Stimulated activated CD4-positive, alpha-beta T cell treated with anti-CD3 and anti-CD28 coated beads, Interleukin-2, amount 100 ng/mL, for 24 hours (primary cell): Measurements from ENCODE around the gene CAPG.
"Not testable (repeated sequence)": the region's sequence is repeated elsewhere in the genome, so short reads cannot be mapped to it uniquely, and the experiment has no call there.

Source experiments
- DNase-seq, 2 donors: peaks; one replicate each; pipeline ENCODE4 v3.0.0-alpha.2; 2020

Gene CAPG, protein sequence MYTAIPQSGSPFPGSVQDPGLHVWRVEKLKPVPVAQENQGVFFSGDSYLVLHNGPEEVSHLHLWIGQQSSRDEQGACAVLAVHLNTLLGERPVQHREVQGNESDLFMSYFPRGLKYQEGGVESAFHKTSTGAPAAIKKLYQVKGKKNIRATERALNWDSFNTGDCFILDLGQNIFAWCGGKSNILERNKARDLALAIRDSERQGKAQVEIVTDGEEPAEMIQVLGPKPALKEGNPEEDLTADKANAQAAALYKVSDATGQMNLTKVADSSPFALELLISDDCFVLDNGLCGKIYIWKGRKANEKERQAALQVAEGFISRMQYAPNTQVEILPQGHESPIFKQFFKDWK

DNA sequence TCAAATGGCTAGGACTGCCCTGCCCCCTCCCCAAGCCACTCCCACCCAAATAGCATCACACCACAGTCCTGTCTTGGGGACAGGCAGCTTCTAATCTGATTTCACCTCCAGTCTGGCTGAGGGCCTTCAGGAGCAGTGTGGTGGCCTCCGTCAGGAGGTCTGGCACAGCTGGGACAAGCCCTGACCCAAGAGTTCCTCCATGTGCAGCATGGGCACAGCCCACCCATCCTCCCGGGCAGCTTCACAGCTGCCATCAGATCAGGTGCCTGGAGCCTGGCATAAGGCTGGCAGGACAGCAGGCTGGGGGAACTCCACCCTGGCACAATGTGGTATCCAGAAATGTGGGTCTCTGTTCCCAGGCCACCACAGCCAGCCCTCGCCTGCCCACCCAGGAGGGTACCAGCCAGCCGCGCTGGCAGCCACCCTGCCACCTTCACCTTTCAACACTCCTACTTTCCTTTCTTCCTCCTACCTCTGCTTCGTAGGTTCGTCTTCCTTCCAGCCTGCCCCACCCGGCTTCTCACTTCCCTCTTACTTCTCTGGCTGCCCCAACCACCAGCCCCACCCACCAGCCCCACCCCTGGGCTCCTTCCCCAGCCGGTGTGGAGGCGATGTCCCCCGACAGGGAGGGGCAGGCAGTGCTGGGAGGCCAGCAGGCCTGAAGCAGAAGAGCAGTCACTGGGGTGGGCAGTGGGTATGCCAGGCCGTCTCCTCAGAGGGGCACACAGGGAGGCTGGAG, at the start of gene CAPG:
CAPG (minus strand) TSS at position 522 of the 739 bp plus-strand sequence. CDS start 8,221 bp downstream, outside the sequence.
- DNase-seq: peak; percentile 38 to 53

DNA sequence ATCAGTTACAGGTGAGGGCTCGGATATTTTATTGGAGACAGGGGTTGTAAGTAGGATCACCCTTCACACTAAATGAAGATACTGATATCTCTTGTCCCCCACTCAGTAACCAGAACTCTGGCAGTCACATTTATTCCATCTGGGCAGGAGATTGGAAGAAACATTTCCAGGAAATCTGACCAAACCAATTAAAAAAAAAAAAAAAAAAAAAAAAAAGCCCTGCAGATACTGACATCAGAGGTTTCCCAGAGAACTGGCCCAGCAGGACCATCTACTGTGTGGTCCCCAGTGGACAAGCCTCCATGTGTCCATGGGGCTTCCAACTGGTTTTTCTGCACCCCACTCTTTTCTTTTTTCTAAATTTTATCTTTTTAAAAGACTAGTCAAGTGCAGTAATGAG, 49.6 kb upstream of the CAPG start:
- DNase-seq: no peak

DNA sequence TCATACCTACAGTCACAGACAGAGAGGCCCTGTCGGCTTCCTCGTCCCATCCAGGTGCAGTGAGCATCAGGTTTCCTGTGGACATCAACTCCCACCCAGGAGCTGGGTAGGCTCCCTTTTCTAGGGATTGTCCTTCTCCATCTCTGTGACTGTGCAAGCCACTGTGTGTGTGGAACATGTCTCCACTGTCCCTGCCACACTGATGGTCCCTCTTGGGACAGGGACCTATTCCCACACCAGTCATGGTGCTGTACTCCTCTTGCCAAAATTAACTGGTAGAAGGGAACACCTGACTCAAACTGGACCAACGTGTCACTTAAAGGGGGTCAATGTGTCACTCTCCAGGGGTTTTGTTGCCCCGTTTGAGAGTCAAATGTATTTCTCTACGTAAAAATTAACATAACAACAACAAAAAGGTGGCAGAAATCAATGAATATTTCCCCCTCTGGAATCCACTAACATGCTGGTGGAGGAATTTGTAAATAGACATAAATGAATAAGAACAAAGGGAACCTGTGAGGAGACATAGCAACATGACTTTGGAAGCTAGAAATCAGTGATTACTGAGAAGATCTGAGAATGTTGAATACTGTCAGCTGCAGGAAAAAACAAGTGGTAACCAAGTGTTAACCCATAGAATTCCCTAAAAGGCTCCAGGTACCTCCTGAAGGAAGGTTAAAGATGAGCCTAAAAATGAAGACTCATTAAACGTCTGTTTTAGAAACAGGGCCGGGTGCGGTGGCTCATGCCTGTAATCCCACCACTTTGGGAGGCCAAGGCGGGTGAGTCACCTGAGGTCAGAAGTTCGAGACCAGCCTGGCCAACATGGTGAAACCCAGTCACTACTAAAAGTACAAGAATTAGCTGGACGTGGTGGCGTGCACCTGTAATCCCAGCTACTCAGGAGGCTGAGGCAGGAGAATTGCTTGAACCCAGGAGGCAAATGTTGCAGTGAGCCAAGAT, 48.7 kb upstream of the CAPG start:
- no peak for DNase-seq

DNA sequence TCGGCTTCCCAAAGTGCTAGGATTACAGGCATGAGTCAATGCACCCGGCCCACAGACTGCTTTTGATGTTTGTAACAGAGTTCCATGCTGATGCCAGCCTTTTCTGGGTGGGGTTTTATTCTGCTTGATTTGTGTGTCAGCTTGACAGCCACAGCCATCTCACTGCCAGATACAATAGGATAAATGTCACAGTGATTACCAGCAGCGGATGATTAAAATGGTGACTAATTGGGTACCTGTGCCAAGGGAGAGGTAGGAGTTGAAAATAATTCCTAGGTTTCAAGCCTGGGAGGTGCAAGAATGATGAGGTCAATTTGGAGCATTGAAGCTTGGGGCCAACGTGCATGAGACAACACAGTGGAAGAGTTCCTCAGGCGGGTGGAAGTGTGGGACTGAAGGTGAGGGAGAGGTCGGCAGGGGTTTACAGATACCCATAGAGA, 47.7 kb upstream of the CAPG start:
- DNase-seq: no peak

DNA sequence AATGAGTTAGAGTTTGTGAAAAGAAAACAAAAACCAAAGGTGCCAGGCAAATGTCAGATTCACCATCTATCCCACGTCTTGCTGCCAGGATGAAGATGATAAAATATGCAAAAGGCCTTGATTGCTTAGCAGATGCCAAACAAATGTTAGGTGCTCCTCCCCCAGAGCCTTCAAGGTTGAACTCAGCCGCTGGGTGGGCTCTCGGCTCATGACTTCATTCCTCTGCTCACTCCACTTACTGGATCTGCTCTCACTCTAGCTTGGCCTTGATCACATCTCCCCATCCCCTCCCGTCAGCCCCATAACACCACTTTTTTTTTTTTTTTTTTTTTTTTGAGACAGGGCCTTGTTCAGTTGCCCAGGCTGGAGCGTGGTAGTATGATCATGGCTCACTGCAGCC, 46.9 kb upstream of the CAPG start:
- no peak for DNase-seq

DNA sequence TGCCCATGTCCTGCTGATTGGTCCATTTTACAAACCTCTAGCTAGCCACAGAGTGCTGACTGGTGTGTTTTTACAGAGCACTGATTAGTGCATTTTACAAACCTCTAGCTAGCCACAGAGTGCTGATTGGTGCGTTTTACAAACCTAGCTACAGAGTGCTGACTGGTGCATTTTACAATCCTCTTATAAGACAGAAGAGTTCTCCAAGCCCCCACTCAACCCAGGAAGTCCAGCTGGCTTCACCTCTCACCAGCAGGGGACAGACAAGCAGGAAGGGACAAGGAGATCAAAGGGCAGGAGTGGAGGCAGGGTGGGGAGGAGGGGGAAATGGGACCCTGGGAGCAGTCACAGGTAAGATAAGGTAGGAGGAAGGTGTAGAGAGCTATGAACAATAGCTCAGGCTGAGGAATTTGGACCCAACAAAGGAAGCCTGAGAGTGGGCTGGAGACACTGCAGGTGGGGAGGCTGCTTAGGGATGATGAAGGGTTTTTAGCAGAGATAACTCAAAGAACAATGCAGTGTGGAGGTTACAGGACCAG, 45.5 kb upstream of the CAPG start:
- no peak for DNase-seq

DNA sequence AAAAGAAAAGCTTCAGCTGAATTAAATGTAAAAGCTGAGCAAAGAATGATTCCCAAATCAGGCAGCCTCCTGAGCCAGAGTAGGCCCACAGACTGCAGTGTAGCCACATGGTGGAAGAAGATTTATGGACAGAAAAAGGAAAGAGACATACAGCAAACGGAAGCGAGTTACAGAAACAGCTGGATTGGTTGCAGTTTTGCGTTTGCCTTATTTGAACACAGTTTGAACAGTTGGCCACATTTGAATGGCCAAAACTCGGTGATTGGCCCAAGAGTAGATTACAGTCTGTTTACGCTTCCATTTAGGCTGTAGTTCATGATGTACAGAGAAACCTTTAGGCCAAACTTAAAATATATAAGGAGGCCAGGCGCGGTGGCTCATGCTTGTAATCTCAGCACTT, 43.4 kb upstream of the CAPG start:
- DNase-seq: no peak

DNA sequence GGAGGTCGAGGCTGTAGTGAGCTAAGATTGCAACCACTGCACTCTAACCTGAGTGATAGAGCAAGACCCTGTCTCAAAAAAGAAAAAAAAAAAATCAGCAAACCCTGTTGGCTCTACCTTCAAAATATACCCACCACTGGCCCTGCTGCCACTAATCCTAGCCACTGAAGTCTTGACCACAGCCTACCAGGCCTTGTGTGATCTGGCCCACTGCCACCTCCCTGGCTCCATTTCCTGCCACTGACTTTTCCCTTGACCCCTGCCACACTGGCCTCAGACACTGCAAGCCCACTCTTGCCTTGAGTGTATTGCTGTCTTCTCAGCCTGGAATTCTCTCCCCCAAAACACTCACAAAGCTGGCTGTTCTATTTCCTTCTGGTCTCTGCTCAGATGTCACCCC, 42.1 kb upstream of the CAPG start:
- DNase-seq: no peak

DNA sequence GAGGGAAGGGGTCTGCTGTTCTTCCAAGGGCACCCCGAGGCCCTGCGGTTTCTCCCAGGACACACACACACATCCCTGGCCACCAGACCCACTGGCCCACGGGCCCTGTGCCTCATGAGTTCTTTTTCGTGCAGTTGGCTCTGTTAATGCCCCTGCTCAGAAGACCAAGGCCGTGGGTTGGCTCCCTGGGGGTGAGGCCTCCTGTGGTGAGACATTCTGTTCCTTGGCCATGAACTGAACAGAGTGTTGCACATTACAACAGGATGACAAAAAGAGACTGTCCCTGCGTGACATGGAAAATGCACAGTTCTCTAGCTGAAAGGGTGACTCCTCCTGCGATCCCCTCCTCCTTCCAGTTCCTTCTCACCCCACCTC, 39.0 kb upstream of the CAPG start:
- no peak for DNase-seq

DNA sequence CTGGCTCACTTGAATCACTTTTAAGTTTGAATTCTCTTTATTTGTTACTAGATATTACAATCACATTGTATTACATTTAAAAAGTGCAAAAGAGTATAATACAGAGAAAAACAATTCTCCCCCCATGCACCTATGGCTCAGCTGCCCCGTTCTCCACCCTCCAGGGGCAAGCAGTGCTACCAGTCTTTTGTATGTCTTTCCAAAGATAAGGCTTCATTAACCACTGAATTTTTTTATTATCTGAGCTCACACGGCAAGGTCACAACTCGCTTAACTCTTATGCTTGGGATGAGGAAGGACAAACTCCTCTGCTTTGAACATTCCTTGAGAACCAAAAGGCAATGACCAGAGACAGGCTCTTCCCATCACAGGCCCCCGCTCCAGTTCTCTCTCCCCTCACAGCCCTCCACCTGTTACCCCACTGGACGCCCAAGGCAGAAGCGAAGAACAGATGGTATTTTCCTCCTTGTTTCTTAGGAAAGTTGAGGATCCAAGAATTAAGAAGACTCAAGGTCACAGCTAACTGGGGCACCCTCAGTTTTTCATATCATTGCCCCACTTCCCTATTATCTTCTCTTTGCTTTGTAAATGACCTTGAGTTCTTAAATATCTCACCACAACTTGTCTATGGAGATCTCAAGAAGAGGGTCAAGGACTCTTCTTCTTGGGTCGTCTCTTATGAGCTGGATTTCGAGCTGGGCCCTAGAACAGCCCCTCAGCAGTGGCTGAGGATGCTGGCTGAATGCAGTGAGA, 38.5 kb upstream of the CAPG start:
- DNase-seq: no peak

DNA sequence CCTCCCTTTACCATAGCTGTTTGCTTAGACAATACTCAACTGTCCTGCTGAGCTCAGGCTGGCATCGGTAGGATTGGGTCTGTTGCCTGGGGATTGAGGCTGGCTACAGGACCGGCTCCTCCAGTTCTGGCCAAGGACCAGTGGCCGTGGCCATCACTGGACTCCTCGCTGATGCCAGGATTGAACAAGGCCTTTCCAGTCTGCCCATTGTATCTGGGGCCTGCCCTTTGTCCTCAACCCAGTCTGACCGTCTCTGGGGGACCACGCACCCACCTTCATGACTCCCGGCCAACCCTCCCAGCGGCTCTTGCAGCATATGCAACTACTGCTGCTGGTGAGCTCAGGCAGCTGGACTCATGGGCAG, 37.0 kb upstream of the CAPG start:
- no peak for DNase-seq

DNA sequence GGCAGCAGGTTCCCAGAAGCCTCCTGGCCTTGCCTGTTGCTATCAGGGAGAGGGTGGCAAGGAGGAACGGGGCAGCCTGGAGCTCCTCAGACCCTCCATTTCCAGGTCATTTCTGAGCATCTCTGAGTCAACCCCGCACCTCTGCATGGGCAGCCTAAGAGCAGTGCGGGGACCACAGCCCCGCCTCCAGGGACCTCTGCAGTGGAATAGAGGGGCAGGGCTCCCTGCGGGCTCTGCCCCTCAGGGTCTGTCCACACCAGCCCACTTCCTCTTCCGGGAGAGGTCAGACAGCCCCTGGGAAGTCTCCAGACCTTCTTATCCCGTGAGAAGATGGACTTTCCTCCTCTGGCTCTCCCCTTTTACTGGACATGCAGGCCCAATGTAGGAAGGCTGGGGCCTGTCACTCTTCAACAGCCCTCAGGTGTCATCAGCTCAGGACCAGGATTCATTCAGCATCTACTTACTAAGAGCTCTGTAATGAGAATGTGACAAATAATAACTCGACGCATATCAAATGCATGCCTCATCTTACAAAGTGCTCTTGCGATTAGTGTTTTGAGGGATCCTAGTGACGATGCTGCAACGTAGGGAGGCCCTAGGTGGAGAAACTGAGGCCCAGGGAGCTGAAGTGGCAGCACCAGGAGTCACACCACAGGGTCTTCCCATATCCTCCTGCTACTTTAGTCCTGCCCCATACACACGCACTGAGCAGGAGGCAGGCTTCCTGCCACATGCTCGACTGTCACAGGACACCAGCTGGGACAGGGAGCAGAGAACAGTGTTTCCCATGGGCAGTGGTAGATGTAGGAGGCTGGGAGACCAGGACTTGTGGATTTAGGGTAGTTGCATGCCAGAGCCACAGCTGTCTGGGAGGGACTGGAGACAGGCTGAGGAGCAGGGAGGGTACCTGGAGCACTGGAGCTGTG, 36.4 kb upstream of the CAPG start:
- no peak for DNase-seq

DNA sequence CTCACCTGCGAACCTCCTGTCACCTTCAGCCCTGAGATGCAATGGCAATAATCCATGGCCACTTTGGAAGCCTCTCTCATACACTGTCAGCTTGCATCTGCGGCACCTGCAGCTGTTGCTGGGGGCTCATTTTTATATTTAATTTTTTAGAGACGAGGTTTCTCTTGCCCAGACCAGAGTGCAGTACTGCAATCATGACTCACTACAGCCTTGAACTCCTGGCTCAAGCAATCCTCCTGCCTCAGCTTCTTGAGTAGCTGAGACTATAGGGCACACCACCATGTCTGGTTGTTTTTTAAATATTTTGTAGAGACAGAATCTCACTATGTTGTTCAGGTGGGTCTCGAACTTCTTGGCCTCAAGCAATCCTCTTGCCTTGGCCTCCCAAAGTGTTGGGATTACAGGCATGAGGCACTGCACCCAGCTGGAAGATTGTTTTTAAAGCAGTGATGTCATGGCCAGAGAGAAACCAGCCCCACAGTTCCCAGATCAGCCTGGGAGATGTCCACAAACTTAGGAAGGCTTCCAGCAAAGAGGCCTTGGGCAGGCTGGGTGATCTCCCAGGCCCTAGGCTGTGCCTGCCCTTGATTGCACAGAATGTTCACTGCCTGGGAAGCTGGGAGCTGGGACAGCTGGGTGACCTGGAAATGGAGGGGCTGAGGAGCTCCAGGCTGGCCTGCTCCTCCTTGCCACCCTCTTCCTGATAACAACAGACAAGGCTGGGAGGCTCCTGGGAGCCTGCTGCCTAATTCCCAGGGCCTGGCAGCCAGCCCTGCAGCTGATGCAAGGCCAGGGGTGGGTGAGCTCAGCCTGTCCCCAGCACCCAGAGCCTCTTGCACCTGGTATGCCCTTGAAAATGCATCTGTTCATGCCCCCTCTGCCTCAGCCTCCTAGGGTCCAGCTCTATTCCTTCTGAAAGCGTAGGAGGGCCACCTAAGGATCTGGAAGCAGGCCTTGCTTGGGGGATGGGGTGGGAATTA, 35.4 kb upstream of the CAPG start:
- no peak for DNase-seq

DNA sequence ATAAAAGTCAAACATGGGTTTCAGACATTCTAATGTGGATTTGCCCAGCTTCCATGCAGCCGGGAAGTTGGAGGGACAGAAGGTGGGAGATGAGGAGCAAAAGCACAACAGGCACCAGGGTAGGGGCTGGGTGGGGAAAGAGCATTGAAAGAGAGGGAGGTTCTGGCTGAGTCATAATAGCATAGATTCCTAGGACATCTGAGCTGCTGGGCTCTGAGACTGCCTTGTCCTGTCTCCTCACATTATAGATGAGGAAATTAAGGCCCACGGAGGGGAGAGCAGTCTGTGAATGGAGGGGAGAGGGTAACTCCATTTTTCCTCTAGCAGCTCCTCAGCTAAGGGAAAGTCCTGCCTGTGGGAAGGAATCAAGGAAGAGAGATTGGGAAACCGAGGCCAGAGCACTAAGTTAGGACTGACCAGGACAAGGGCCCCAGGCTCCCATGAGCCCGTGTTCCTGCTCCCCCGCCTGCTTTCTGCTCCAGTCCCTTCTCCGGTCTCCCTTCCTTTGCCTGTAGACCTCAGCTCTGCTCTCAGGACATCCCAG, 34.5 kb upstream of the CAPG start:
- DNase-seq: no peak

DNA sequence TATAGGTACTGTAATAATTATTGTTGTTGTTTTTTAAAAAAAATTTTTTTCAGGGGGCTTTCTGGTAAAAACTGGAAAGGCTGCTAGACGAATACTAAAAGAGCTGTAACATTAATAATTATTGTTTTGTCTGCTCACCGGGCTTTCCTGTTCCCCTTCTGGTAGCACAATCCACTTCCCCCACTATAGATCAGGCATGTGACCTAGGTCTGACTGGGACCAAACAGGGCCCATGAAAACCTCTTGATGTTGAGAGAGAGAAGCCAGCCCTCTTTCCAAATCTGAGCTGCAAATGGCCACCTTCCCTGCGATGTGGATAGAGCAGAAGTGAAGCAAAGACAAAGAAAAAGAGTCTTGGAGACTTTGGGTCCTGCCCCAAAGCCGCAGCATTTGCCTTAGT, 31.7 kb upstream of the CAPG start:
- no peak for DNase-seq

DNA sequence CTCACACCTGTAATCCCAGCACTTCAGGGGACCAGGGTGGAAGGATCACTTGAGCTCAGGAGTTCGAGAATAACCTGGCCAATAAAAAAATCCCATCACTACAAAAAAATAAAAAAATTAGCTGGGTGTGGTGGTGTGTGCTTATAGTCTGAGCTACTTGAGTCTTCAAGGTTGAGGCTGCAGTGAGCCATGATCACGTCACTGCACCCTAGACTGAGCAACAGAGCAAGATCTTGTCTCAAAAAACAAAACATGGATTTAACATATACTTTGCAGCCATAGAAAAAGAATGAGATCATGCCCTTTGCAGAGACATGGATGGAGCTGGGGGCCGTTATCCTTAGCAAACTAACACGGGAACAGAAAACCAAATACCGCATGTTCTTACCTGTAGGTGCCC, 30.6 kb upstream of the CAPG start:
- DNase-seq: no peak

DNA sequence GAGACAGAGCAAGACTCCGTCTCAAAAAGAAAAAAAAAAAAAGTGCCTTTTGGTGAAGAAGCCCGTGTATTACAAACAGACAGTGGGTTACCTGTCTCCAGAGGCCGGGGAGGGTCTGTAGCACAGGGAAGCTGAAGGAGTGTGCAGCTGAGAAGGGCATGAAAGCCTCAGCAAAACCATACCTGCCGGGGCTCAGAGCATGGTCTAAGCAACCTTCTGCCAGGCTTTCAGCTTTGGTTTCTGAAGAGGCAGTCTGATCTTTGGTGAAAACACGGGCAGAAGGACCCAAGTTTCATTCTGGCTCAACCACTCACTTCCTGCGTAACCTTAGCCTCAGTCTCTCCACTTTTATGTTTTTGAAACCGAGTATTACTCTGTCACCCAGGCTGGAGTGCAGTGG, 29.8 kb upstream of the CAPG start:
- DNase-seq: peak in 1 of 2 donors; percentile 18

DNA sequence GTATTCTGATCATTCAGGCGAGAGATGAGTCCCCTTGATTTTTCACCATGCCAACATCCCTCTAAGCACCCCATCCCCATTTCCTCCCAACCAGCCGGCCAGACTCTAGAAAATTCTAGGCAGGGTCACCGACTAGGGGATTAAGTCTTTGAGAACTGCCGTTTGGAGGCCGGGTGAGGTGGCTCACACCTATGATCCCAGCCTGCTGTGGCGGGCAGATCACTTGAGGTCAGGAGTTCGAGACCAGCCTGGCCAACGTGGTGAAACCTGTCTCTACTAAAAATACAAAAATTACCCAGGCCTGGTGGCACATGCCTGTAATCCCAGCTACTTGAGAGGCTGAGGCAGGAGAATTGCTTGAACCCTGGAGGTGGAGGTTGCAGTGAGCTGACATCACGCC, 29.4 kb upstream of the CAPG start:
- DNase-seq: not testable (repeated sequence)

DNA sequence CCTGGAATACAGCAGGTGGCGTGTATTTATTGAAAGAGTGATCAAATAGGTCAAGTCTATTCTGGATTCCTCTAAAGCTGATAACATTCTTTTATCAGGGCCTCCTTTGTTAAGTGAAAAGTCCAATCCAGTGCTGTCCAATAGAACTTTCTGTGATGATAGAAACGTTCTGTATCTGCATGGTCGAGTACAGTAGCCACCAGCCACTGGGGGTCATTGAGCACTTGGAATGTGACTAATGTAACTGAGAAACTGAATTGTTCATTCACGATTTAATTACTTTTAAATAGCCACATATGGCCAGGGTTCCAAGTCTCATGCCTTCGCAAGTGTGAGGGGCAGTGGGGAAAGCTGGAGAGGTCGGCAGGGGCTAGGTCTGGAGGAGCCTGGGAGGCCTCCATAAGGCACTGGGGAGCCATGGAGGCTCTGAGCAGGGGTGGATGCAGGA, 28.9 kb upstream of the CAPG start:
- no peak for DNase-seq
